ENCODE results near the gene PPP2R2C. TPM values are rescaled to one million over a fixed set of nuclear protein-coding genes. Genes with fewer than 3 reads are reported as not detected.

Gene PPP2R2C
- total RNA-seq, 3 donors from 2014 or later, result 0.16 to 0.66 (median 0.44) TPM

GRCh38 chr4:6504900-6505496, 32.6 kb upstream of the PPP2R2C start:
- Histone ChIP-seq H3K9me3 (peaks cover 10 to 25% of the 10 kb centered on the region in 2 donors), H3K4me1 (no peaks in the 10 kb centered on the region), H3K27me3 (peaks cover 0 to 15% of the 10 kb centered on the region in 2 donors), H3K27ac (no peak overlapping the region), H3K36me3 (no peaks in the 10 kb centered on the region), H3K4me3 (no peak overlapping the region)
- intact Hi-C loops (cut with DNase I; ENCODE audit: low total_unique reads), result no loop called here
- TF ChIP-seq POLR2A (IDR thresholded peaks at IDR 0.05) (no peak), POLR2AphosphoS5 (IDR thresholded peaks at IDR 0.05) (no peak), CTCF (IDR thresholded peaks at IDR 0.05) (no peak)
- DNase-seq (ENCODE audit: low spot score in 2 of 2), result no peak

GRCh38 chr4:6502747-6503465, 30.5 kb upstream of the PPP2R2C start:
- Histone ChIP-seq H3K4me3 (no peak overlapping the region), H3K27me3 (peaks cover 0 to 15% of the 10 kb centered on the region in 2 donors), H3K36me3 (no peaks in the 10 kb centered on the region), H3K9me3 (peaks cover 10 to 25% of the 10 kb centered on the region in 2 donors), H3K27ac (no peak overlapping the region), H3K4me1 (no peaks in the 10 kb centered on the region)
- no peak for TF ChIP-seq CTCF (IDR thresholded peaks at IDR 0.05)
- TF ChIP-seq POLR2A (IDR thresholded peaks at IDR 0.05), result no peak
- no peak for TF ChIP-seq POLR2AphosphoS5 (IDR thresholded peaks at IDR 0.05)
- DNase-seq (ENCODE audit: low spot score in 2 of 2), result peak in 1 of 2 donors; percentile 22
- intact Hi-C loops (cut with DNase I; ENCODE audit: low total_unique reads), result no loop called here

GRCh38 chr4:6502147-6502546, 29.7 kb upstream of the PPP2R2C start:
- no peaks in the 10 kb centered on the region for H3K36me3 ChIP-seq
- H3K4me1 ChIP-seq, result no peaks in the 10 kb centered on the region
- intact Hi-C loops (cut with DNase I; ENCODE audit: low total_unique reads), result no loop called here
- peak in 1 of 2 donors; percentile 12 for DNase-seq (ENCODE audit: low spot score in 2 of 2)
- H3K4me3 ChIP-seq, result no peak overlapping the region
- H3K9me3 ChIP-seq, result peaks cover 10 to 25% of the 10 kb centered on the region in 2 donors
- TF ChIP-seq POLR2AphosphoS5 (IDR thresholded peaks at IDR 0.05), result no peak
- TF ChIP-seq POLR2A (IDR thresholded peaks at IDR 0.05), result no peak
- no peak for TF ChIP-seq CTCF (IDR thresholded peaks at IDR 0.05)
- peaks cover 0 to 15% of the 10 kb centered on the region in 2 donors for H3K27me3 ChIP-seq
- H3K27ac ChIP-seq, result no peak overlapping the region

GRCh38 chr4:6501171-6501570, 28.8 kb upstream of the PPP2R2C start:
- no peak overlapping the region for H3K27ac ChIP-seq
- H3K4me1 ChIP-seq, result no peaks in the 10 kb centered on the region
- H3K9me3 ChIP-seq, result peaks cover 10 to 21% of the 10 kb centered on the region in 2 donors
- TF ChIP-seq POLR2AphosphoS5 (IDR thresholded peaks at IDR 0.05) (no peak), POLR2A (IDR thresholded peaks at IDR 0.05) (no peak), CTCF (IDR thresholded peaks at IDR 0.05) (no peak)
- H3K36me3 ChIP-seq, result no peaks in the 10 kb centered on the region
- peaks cover 0 to 15% of the 10 kb centered on the region in 2 donors for H3K27me3 ChIP-seq
- intact Hi-C loops (cut with DNase I; ENCODE audit: low total_unique reads), result no loop called here
- H3K4me3 ChIP-seq, result no peak overlapping the region
- peak in 1 of 2 donors; percentile 3 for DNase-seq (ENCODE audit: low spot score in 2 of 2)

GRCh38 chr4:6500481-6501140, 28.2 kb upstream of the PPP2R2C start:
- Histone ChIP-seq H3K36me3 (no peaks in the 10 kb centered on the region), H3K9me3 (peaks cover 10 to 20% of the 10 kb centered on the region in 2 donors), H3K4me3 (no peak overlapping the region), H3K4me1 (no peaks in the 10 kb centered on the region), H3K27me3 (peaks cover 0 to 15% of the 10 kb centered on the region in 2 donors), H3K27ac (no peak overlapping the region)
- TF ChIP-seq CTCF (IDR thresholded peaks at IDR 0.05) (no peak), POLR2AphosphoS5 (IDR thresholded peaks at IDR 0.05) (no peak), POLR2A (IDR thresholded peaks at IDR 0.05) (no peak)
- intact Hi-C loops (cut with DNase I; ENCODE audit: low total_unique reads), result no loop called here
- peak in 1 of 2 donors; percentile 15 for DNase-seq (ENCODE audit: low spot score in 2 of 2)
